ENCODE measurements around the gene KYAT1. TPM values are rescaled to one million over a fixed set of nuclear protein-coding genes. Genes with fewer than 3 reads are reported as not detected.

Gene KYAT1
- total and polyA plus RNA-seq, 2 of the 13 experiments (the other 11 are each of a cell fraction or from before 2014, with no cell fraction given), result 9.2 to 46.5 TPM

DNA sequence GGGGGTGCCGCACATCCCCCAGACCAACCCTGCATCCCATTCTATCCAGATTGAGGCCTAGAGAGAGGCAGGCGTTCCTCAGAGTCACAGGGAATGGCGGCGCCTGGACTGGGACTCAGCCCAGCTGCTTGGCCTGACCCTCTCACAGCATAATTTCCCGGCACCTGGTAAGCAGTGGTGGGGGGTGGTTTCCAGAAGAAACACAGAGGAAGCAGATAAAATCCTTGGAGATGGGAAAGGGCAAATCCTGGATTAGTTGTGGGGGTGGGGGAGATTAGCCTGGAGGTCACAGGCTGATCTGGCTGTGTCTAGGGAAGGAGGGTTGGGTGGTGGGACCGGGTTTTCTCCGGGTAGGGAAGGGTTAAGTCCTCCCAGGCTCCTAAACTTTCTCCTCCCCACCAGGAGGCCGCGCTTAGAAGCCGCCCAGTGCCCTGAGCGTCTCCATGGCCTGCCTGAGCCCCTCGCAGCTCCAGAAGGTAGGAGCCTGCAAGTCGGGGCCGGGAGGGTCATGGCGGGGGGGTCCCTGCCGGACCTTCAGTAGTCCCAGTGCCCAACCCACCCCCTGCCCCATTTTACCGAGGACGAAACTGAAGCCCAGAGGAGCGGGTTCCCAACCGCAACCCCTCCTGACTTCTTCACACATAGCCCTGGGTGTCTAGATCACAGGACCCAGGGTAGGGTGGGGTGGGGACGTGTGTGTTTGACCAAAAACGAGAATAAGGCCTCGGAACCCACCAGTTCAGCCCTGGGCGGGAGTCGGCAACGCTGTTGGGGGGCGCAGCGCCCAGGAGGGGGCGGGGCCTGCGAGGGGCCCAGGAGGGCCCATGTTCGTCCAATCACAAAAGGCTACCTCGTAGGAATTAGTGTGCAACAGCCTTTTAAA is 40.4 kb upstream of the KYAT1 start (continued):
- TF ChIP-seq, protein P1, sequence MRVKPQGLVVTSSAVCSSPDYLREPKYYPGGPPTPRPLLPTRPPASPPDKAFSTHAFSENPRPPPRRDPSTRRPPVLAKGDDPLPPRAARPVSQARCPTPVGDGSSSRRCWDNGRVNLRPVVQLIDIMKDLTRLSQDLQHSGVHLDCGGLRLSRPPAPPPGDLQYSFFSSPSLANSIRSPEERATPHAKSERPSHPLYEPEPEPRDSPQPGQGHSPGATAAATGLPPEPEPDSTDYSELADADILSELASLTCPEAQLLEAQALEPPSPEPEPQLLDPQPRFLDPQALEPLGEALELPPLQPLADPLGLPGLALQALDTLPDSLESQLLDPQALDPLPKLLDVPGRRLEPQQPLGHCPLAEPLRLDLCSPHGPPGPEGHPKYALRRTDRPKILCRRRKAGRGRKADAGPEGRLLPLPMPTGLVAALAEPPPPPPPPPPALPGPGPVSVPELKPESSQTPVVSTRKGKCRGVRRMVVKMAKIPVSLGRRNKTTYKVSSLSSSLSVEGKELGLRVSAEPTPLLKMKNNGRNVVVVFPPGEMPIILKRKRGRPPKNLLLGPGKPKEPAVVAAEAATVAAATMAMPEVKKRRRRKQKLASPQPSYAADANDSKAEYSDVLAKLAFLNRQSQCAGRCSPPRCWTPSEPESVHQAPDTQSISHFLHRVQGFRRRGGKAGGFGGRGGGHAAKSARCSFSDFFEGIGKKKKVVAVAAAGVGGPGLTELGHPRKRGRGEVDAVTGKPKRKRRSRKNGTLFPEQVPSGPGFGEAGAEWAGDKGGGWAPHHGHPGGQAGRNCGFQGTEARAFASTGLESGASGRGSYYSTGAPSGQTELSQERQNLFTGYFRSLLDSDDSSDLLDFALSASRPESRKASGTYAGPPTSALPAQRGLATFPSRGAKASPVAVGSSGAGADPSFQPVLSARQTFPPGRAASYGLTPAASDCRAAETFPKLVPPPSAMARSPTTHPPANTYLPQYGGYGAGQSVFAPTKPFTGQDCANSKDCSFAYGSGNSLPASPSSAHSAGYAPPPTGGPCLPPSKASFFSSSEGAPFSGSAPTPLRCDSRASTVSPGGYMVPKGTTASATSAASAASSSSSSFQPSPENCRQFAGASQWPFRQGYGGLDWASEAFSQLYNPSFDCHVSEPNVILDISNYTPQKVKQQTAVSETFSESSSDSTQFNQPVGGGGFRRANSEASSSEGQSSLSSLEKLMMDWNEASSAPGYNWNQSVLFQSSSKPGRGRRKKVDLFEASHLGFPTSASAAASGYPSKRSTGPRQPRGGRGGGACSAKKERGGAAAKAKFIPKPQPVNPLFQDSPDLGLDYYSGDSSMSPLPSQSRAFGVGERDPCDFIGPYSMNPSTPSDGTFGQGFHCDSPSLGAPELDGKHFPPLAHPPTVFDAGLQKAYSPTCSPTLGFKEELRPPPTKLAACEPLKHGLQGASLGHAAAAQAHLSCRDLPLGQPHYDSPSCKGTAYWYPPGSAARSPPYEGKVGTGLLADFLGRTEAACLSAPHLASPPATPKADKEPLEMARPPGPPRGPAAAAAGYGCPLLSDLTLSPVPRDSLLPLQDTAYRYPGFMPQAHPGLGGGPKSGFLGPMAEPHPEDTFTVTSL (CRISPR knock-in tag; IDR thresholded peaks at IDR 0.05; ENCODE audit: borderline replicate concordance), result no peak
- TF ChIP-seq POLR2A (IDR thresholded peaks at IDR 0.05; ENCODE audit: insufficient read depth in 1 of 2, low read depth in 2 of 2, low read length in 2 of 2) (peak; percentile 29 to 67; a peak in 3 of 4 replicates), ZNF124 (CRISPR knock-in tag; IDR thresholded peaks at IDR 0.05) (no peak), SNAI1 (CRISPR knock-in tag; IDR thresholded peaks at IDR 0.05; ENCODE audit: borderline replicate concordance) (0 out of 2 replicates have a peak, but pooled peaks have one; percentile 24), NFE2L1 (CRISPR knock-in tag; IDR thresholded peaks at IDR 0.05; ENCODE audit: borderline replicate concordance) (no peak), ZNF263 (CRISPR knock-in tag; IDR thresholded peaks at IDR 0.05) (no peak), ZBTB7A (CRISPR knock-in tag; IDR thresholded peaks at IDR 0.05) (peak; percentile 66; the same call in 1 of the 2 replicates), MAFF (IDR thresholded peaks at IDR 0.05; ENCODE audit: low read depth, low read length) (no peak), KDM2A (CRISPR knock-in tag; IDR thresholded peaks at IDR 0.05; ENCODE audit: borderline replicate concordance, low read depth) (peak; percentile 22; the same call in 1 of the 2 replicates), ZNF513 (CRISPR knock-in tag; conservative IDR thresholded peaks at IDR 0.05) (no peak), KAT7 (CRISPR knock-in tag; IDR thresholded peaks at IDR 0.05; ENCODE audit: borderline replicate concordance) (0 out of 2 replicates have a peak, but pooled peaks have one; percentile 55), ZMYM4 (CRISPR knock-in tag; IDR thresholded peaks at IDR 0.05) (no peak; the same call in 1 of the 2 replicates), ZNF160 (CRISPR knock-in tag; IDR thresholded peaks at IDR 0.05) (peak; percentile 39; the same call in 1 of the 2 replicates), NFKB2 (CRISPR knock-in tag; IDR thresholded peaks at IDR 0.05; ENCODE audit: borderline replicate concordance) (peak; percentile 61; the same call in 1 of the 2 replicates), ZNF350 (CRISPR knock-in tag; IDR thresholded peaks at IDR 0.05; ENCODE audit: borderline replicate concordance, low read depth) (0 out of 2 replicates have a peak, but pooled peaks have one; percentile 33), SIN3A (IDR thresholded peaks at IDR 0.05; ENCODE audit: borderline replicate concordance, low read depth, low read length) (no peak), MED1 (CRISPR knock-in tag; IDR thresholded peaks at IDR 0.05) (0 out of 2 replicates have a peak, but pooled peaks have one; percentile 18)
- TF ChIP-seq, protein P2, sequence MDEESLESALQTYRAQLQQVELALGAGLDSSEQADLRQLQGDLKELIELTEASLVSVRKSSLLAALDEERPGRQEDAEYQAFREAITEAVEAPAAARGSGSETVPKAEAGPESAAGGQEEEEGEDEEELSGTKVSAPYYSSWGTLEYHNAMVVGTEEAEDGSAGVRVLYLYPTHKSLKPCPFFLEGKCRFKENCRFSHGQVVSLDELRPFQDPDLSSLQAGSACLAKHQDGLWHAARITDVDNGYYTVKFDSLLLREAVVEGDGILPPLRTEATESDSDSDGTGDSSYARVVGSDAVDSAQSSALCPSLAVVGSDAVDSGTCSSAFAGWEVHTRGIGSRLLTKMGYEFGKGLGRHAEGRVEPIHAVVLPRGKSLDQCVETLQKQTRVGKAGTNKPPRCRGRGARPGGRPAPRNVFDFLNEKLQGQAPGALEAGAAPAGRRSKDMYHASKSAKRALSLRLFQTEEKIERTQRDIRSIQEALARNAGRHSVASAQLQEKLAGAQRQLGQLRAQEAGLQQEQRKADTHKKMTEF (CRISPR knock-in tag; IDR thresholded peaks at IDR 0.05), result peak; percentile 49; the same call in 1 of the 2 replicates
- TF ChIP-seq, protein P3, sequence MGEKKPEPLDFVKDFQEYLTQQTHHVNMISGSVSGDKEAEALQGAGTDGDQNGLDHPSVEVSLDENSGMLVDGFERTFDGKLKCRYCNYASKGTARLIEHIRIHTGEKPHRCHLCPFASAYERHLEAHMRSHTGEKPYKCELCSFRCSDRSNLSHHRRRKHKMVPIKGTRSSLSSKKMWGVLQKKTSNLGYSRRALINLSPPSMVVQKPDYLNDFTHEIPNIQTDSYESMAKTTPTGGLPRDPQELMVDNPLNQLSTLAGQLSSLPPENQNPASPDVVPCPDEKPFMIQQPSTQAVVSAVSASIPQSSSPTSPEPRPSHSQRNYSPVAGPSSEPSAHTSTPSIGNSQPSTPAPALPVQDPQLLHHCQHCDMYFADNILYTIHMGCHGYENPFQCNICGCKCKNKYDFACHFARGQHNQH (CRISPR knock-in tag; IDR thresholded peaks at IDR 0.05), result peak; percentile 52
